ENCODE data around the gene MRPS18A.
A peak's percentile ranks its signal among the peaks of the same experiment; 100 is the strongest.

MRPS18A gene

DNA sequence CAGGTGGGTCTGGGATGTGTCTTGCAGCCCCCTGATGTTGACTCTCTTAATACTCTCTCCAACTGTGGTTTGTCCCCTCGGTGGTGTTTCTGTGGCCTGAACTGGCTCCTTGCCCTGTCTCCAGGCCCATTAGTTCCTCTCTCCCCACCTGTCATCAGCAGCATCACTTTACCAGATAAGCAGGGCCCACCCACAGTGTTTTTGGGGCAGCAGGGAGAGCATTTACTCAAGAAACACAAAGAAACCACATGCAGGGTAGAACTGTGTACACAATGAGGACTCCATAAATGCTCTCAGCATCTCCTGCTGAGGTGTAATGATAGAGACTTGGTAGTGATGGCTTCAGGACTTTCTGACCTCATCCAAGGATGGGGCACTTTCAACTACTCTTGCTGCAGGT, 20.2 kb upstream of the MRPS18A start:
- Histone ChIP-seq H3K4ac (ENCODE audit: low read depth in 1 of 2, low read length in 2 of 2) (no peak overlapping the region), H3K4me1 (ENCODE audit: control insufficient read depth, insufficient read depth, low read depth, low read length) (peaks cover 9% of the 10 kb centered on the region)
- WGBS, result 78% methylated on average over 1 of the region's 1 CpG

GRCh38 chr6:43707269-43707668, 19.7 kb upstream of the MRPS18A start:
- H3K4me3 ChIP-seq (ENCODE audit: insufficient read depth in 1 of 2, low read depth in 1 of 2, low read length in 2 of 2), result no peak overlapping the region
- H4K8ac ChIP-seq (ENCODE audit: low read length), result no peak overlapping the region
- H3K79me1 ChIP-seq (replicated peaks; ENCODE audit: low read length, poor library complexity, severe bottlenecking), result no peaks in the 10 kb centered on the region
- H2BK12ac ChIP-seq (ENCODE audit: low read length in 2 of 2), result peak overlapping the region in 1 of 2 experiments; percentile 86
- H2AK5ac ChIP-seq (ENCODE audit: low read length, severe bottlenecking), result no peak overlapping the region
- H3K27ac ChIP-seq (ENCODE audit: low read length, poor library complexity, severe bottlenecking), result no peak overlapping the region
- H3K18ac ChIP-seq (ENCODE audit: low read depth in 1 of 2, low read length in 2 of 2), result no peak overlapping the region
- H3K4ac ChIP-seq (ENCODE audit: low read depth in 1 of 2, low read length in 2 of 2), result no peak overlapping the region
- H3K4me2 ChIP-seq (ENCODE audit: low read length, poor library complexity, severe bottlenecking), result no peak overlapping the region
- H2BK5ac ChIP-seq (ENCODE audit: low read depth, low read length, poor library complexity, severe bottlenecking), result no peak overlapping the region
- H3K9me3 ChIP-seq (ENCODE audit: control insufficient read depth, low read length), result no peaks in the 10 kb centered on the region
- no peak overlapping the region for H2BK15ac ChIP-seq (ENCODE audit: low read depth, poor library complexity, severe bottlenecking)
- H2AFZ ChIP-seq (ENCODE audit: low read depth, low read length), result no peak overlapping the region
- no peak overlapping the region for H3K9ac ChIP-seq (ENCODE audit: low read length)
- no peaks in the 10 kb centered on the region for H3K36me3 ChIP-seq (ENCODE audit: control insufficient read depth in 1 of 2, insufficient read depth in 2 of 2, low read depth in 1 of 2, low read length in 2 of 2)
- no peak overlapping the region for H3K23ac ChIP-seq (ENCODE audit: low read length in 2 of 2)
- peak overlapping the region in 1 of 2 experiments; percentile 76 for H3K14ac ChIP-seq (ENCODE audit: low read length in 2 of 2)
- no peaks in the 10 kb centered on the region for H3K27me3 ChIP-seq (ENCODE audit: control insufficient read depth in 1 of 2, insufficient read depth in 1 of 2, low read length in 2 of 2)
- peak overlapping the region; percentile 1 for H4K91ac ChIP-seq (ENCODE audit: low read length)
- DNase-seq, result no peak
- 84% methylated on average over 7 of the region's 7 CpGs for WGBS
- no peak overlapping the region for H2BK120ac ChIP-seq (ENCODE audit: low read depth, low read length)
- peaks cover 13% of the 10 kb centered on the region for H3K4me1 ChIP-seq (ENCODE audit: control insufficient read depth, insufficient read depth, low read depth, low read length)

More for the DNA sequence above, 20.2 kb upstream of the MRPS18A start:
- Histone ChIP-seq H4K8ac (ENCODE audit: low read length) (no peak overlapping the region), H3K4me2 (ENCODE audit: low read length, poor library complexity, severe bottlenecking) (no peak overlapping the region), H2BK15ac (ENCODE audit: low read depth, poor library complexity, severe bottlenecking) (no peak overlapping the region), H4K91ac (ENCODE audit: low read length) (no peak overlapping the region), H3K18ac (ENCODE audit: low read depth in 1 of 2, low read length in 2 of 2) (no peak overlapping the region), H2BK5ac (ENCODE audit: low read depth, low read length, poor library complexity, severe bottlenecking) (no peak overlapping the region), H2BK12ac (ENCODE audit: low read length in 2 of 2) (peak overlapping the region; percentile 7 to 38), H3K27me3 (ENCODE audit: control insufficient read depth in 1 of 2, insufficient read depth in 1 of 2, low read length in 2 of 2) (no peaks in the 10 kb centered on the region), H3K79me1 (replicated peaks; ENCODE audit: low read length, poor library complexity, severe bottlenecking) (no peaks in the 10 kb centered on the region), H3K23ac (ENCODE audit: low read length in 2 of 2) (no peak overlapping the region), H2AK5ac (ENCODE audit: low read length, severe bottlenecking) (no peak overlapping the region), H3K9me3 (ENCODE audit: control insufficient read depth, low read length) (no peaks in the 10 kb centered on the region), H3K9ac (ENCODE audit: low read length) (no peak overlapping the region), H3K36me3 (ENCODE audit: control insufficient read depth in 1 of 2, insufficient read depth in 2 of 2, low read depth in 1 of 2, low read length in 2 of 2) (no peaks in the 10 kb centered on the region), H3K27ac (ENCODE audit: low read length, poor library complexity, severe bottlenecking) (no peak overlapping the region), H2BK120ac (ENCODE audit: low read depth, low read length) (no peak overlapping the region), H2AFZ (ENCODE audit: low read depth, low read length) (no peak overlapping the region), H3K14ac (ENCODE audit: low read length in 2 of 2) (no peak overlapping the region), H3K4me3 (ENCODE audit: insufficient read depth in 1 of 2, low read depth in 1 of 2, low read length in 2 of 2) (no peak overlapping the region)
- no peak for DNase-seq

GRCh38 chr6:43706788-43707187, 19.2 kb upstream of the MRPS18A start:
- H3K79me1 ChIP-seq (replicated peaks; ENCODE audit: low read length, poor library complexity, severe bottlenecking), result no peaks in the 10 kb centered on the region
- no peak overlapping the region for H3K14ac ChIP-seq (ENCODE audit: low read length in 2 of 2)
- no peak overlapping the region for H3K23ac ChIP-seq (ENCODE audit: low read length in 2 of 2)
- no peak overlapping the region for H2AK5ac ChIP-seq (ENCODE audit: low read length, severe bottlenecking)
- no peak overlapping the region for H3K27ac ChIP-seq (ENCODE audit: low read length, poor library complexity, severe bottlenecking)
- no peak overlapping the region for H3K4ac ChIP-seq (ENCODE audit: low read depth in 1 of 2, low read length in 2 of 2)
- no peaks in the 10 kb centered on the region for H3K27me3 ChIP-seq (ENCODE audit: control insufficient read depth in 1 of 2, insufficient read depth in 1 of 2, low read length in 2 of 2)
- no peak overlapping the region for H4K8ac ChIP-seq (ENCODE audit: low read length)
- H3K4me2 ChIP-seq (ENCODE audit: low read length, poor library complexity, severe bottlenecking), result no peak overlapping the region
- H4K91ac ChIP-seq (ENCODE audit: low read length), result peak overlapping the region; percentile 6
- no peak overlapping the region for H3K4me3 ChIP-seq (ENCODE audit: insufficient read depth in 1 of 2, low read depth in 1 of 2, low read length in 2 of 2)
- H2AFZ ChIP-seq (ENCODE audit: low read depth, low read length), result no peak overlapping the region
- peak overlapping the region in 1 of 2 experiments; percentile 4 for H2BK12ac ChIP-seq (ENCODE audit: low read length in 2 of 2)
- H2BK120ac ChIP-seq (ENCODE audit: low read depth, low read length), result peak overlapping the region; percentile 11
- 89% methylated on average over 8 of the region's 8 CpGs for WGBS
- H2BK5ac ChIP-seq (ENCODE audit: low read depth, low read length, poor library complexity, severe bottlenecking), result no peak overlapping the region
- H3K18ac ChIP-seq (ENCODE audit: low read depth in 1 of 2, low read length in 2 of 2), result no peak overlapping the region
- DNase-seq, result no peak
- peak overlapping the region; percentile 46 for H3K9ac ChIP-seq (ENCODE audit: low read length)
- H3K4me1 ChIP-seq (ENCODE audit: control insufficient read depth, insufficient read depth, low read depth, low read length), result peaks cover 17% of the 10 kb centered on the region
- no peak overlapping the region for H2BK15ac ChIP-seq (ENCODE audit: low read depth, poor library complexity, severe bottlenecking)
- no peaks in the 10 kb centered on the region for H3K36me3 ChIP-seq (ENCODE audit: control insufficient read depth in 1 of 2, insufficient read depth in 2 of 2, low read depth in 1 of 2, low read length in 2 of 2)
- no peaks in the 10 kb centered on the region for H3K9me3 ChIP-seq (ENCODE audit: control insufficient read depth, low read length)

- no peak overlapping the region for H3K23ac ChIP-seq (ENCODE audit: low read length in 2 of 2)
- no peak overlapping the region for H3K14ac ChIP-seq (ENCODE audit: low read length in 2 of 2)
- no peak overlapping the region for H2BK5ac ChIP-seq (ENCODE audit: low read depth, low read length, poor library complexity, severe bottlenecking)
- peak overlapping the region; percentile 46 for H3K9ac ChIP-seq (ENCODE audit: low read length)
- no peak overlapping the region for H2AK5ac ChIP-seq (ENCODE audit: low read length, severe bottlenecking)
- peak overlapping the region in 1 of 2 experiments; percentile 28 for H2BK12ac ChIP-seq (ENCODE audit: low read length in 2 of 2)
- no peak overlapping the region for H3K18ac ChIP-seq (ENCODE audit: low read depth in 1 of 2, low read length in 2 of 2)
- no peaks in the 10 kb centered on the region for H3K79me1 ChIP-seq (replicated peaks; ENCODE audit: low read length, poor library complexity, severe bottlenecking)
- H3K4me3 ChIP-seq (ENCODE audit: insufficient read depth in 1 of 2, low read depth in 1 of 2, low read length in 2 of 2), result peak overlapping the region in 1 of 2 experiments; percentile 6
- H2AFZ ChIP-seq (ENCODE audit: low read depth, low read length), result no peak overlapping the region
- H3K4me1 ChIP-seq (ENCODE audit: control insufficient read depth, insufficient read depth, low read depth, low read length), result peaks cover 17% of the 10 kb centered on the region
- no peak overlapping the region for H3K27ac ChIP-seq (ENCODE audit: low read length, poor library complexity, severe bottlenecking)
- H4K91ac ChIP-seq (ENCODE audit: low read length), result no peak overlapping the region
- H3K4ac ChIP-seq (ENCODE audit: low read depth in 1 of 2, low read length in 2 of 2), result no peak overlapping the region
- no peak overlapping the region for H2BK15ac ChIP-seq (ENCODE audit: low read depth, poor library complexity, severe bottlenecking)
- H3K4me2 ChIP-seq (ENCODE audit: low read length, poor library complexity, severe bottlenecking), result no peak overlapping the region
- no peaks in the 10 kb centered on the region for H3K27me3 ChIP-seq (ENCODE audit: control insufficient read depth in 1 of 2, insufficient read depth in 1 of 2, low read length in 2 of 2)
- no peak for DNase-seq
- no peaks in the 10 kb centered on the region for H3K9me3 ChIP-seq (ENCODE audit: control insufficient read depth, low read length)
- WGBS, result 62% methylated on average over 3 of the region's 3 CpGs
- no peaks in the 10 kb centered on the region for H3K36me3 ChIP-seq (ENCODE audit: control insufficient read depth in 1 of 2, insufficient read depth in 2 of 2, low read depth in 1 of 2, low read length in 2 of 2)
- H2BK120ac ChIP-seq (ENCODE audit: low read depth, low read length), result no peak overlapping the region
- H4K8ac ChIP-seq (ENCODE audit: low read length), result no peak overlapping the region
Measured at GRCh38 chr6:43705996-43706395, 18.4 kb upstream of the MRPS18A start.
